ENCODE measurements around the gene PAX2.

DNA sequence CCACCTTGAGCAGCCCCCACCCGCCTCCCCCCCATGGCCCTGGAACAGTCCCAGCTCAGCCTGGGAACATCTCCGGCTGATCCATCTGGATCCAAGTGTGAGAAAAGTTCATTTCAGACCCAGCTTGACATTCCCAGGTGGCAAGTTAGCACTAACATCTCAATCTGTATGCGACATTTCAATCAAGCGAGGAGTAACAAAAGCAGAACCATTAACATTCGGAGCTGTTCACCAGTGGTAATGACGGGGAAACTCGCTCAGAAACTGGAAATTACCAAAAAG lies 65.4 kb downstream of the PAX2 start:
- TF ChIP-seq, protein P1, sequence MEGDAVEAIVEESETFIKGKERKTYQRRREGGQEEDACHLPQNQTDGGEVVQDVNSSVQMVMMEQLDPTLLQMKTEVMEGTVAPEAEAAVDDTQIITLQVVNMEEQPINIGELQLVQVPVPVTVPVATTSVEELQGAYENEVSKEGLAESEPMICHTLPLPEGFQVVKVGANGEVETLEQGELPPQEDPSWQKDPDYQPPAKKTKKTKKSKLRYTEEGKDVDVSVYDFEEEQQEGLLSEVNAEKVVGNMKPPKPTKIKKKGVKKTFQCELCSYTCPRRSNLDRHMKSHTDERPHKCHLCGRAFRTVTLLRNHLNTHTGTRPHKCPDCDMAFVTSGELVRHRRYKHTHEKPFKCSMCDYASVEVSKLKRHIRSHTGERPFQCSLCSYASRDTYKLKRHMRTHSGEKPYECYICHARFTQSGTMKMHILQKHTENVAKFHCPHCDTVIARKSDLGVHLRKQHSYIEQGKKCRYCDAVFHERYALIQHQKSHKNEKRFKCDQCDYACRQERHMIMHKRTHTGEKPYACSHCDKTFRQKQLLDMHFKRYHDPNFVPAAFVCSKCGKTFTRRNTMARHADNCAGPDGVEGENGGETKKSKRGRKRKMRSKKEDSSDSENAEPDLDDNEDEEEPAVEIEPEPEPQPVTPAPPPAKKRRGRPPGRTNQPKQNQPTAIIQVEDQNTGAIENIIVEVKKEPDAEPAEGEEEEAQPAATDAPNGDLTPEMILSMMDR (IDR thresholded peaks at IDR 0.05) = no peak
- no peak for TF ChIP-seq POLR2A (IDR thresholded peaks at IDR 0.05)

Measured in esophagus squamous epithelium (tissue), 4 donors.